Astrocyte (in vitro differentiated cells and primary cell): ENCODE data around the gene C1orf210.

Source experiments
- CTCF ChIP-seq: IDR thresholded peaks from 2 replicates; pipeline ENCODE4 v1.5.1; 2011; ENCODE audit warnings: low read depth, mild to moderate bottlenecking, inconsistent platforms, low read length, moderate library complexity; ENCODE audit not compliant: insufficient read depth
- EZH2 ChIP-seq: IDR thresholded peaks from 2 replicates; pipeline ENCODE4 v1.6.1; 2012; ENCODE audit warnings: mild to moderate bottlenecking, low read length, inconsistent platforms; ENCODE audit not compliant: insufficient read depth

GRCh38 chr1:43267818-43268425 is 17.5 kb downstream of the C1orf210 start:
- TF ChIP-seq CTCF (no peak), EZH2 (no peak)
